PFSK-1 (cell line): ENCODE data around the gene MAPRE2.

Source experiments
- FOXP2 ChIP-seq: optimal IDR thresholded peaks from 2 replicates; pipeline ENCODE3; 2011; ENCODE audit warnings: borderline replicate concordance, control low read depth, inconsistent platforms; ENCODE audit not compliant: insufficient read depth; ENCODE audit errors: extremely low read length, extremely low read depth
- POLR2AphosphoS5 ChIP-seq: IDR thresholded peaks from 2 replicates; pipeline ENCODE4 v1.6.1; 2012; ENCODE audit warnings: low read depth, mild to moderate bottlenecking, control low read depth, low read length, moderate library complexity
- SIN3A ChIP-seq: IDR thresholded peaks from 2 replicates; pipeline ENCODE4 v1.6.1; 2012; ENCODE audit warnings: mild to moderate bottlenecking, low read length, moderate library complexity, borderline replicate concordance; ENCODE audit not compliant: insufficient read depth
- TAF1 ChIP-seq: IDR thresholded peaks from 2 replicates; pipeline ENCODE4 v1.6.1; 2012; ENCODE audit warnings: low read length, control low read depth, borderline replicate concordance; ENCODE audit not compliant: insufficient read depth
- TF ChIP-seq, protein P1 (sequence below), 2 experiments: IDR thresholded peaks; 2 replicates each; pipeline versions ENCODE4 v1.6.1 to v1.8.0; 2011 to 2012; ENCODE audit warnings: low read depth in 2 of 2, low read length in 2 of 2, control low read depth in 1 of 2, inconsistent platforms in 1 of 2, mild to moderate bottlenecking in 1 of 2, moderate library complexity in 1 of 2; ENCODE audit not compliant: insufficient read depth in 1 of 2

- TF ChIP-seq POLR2AphosphoS5 (no peak), SIN3A (no peak), TAF1 (no peak), FOXP2 (no peak)
- TF ChIP-seq, protein P1, sequence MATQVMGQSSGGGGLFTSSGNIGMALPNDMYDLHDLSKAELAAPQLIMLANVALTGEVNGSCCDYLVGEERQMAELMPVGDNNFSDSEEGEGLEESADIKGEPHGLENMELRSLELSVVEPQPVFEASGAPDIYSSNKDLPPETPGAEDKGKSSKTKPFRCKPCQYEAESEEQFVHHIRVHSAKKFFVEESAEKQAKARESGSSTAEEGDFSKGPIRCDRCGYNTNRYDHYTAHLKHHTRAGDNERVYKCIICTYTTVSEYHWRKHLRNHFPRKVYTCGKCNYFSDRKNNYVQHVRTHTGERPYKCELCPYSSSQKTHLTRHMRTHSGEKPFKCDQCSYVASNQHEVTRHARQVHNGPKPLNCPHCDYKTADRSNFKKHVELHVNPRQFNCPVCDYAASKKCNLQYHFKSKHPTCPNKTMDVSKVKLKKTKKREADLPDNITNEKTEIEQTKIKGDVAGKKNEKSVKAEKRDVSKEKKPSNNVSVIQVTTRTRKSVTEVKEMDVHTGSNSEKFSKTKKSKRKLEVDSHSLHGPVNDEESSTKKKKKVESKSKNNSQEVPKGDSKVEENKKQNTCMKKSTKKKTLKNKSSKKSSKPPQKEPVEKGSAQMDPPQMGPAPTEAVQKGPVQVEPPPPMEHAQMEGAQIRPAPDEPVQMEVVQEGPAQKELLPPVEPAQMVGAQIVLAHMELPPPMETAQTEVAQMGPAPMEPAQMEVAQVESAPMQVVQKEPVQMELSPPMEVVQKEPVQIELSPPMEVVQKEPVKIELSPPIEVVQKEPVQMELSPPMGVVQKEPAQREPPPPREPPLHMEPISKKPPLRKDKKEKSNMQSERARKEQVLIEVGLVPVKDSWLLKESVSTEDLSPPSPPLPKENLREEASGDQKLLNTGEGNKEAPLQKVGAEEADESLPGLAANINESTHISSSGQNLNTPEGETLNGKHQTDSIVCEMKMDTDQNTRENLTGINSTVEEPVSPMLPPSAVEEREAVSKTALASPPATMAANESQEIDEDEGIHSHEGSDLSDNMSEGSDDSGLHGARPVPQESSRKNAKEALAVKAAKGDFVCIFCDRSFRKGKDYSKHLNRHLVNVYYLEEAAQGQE (IDR thresholded peaks at IDR 0.05; ENCODE audit: insufficient read depth in 1 of 2, low read depth in 2 of 2, low read length in 2 of 2): no peak
Measured at GRCh38 chr18:35159782-35160181, 118.6 kb downstream of the MAPRE2 start.
